T47D (cell line): Measurements from ENCODE around the gene VIT.

ENCODE experiments used
- DNase-seq, 2 experiments: peaks; one replicate each; pipeline versions ENCODE4 v3.0.0 to v3.0.0-alpha.2; 2011 to 2012; ENCODE audit warnings: low read depth in 1 of 2, low spot score in 1 of 2
- JUND ChIP-seq: IDR thresholded peaks from 2 replicates; pipeline ENCODE4 v1.6.1; 2012; ENCODE audit warnings: low read depth
- in situ Hi-C: cut with HindIII; loops from 2 replicates; pipeline ENCODE4 v1.10.0; 2016; ENCODE audit warnings: low sequenced_read_pairs, low pct_unique_long_range_greater_than_20kb

The VIT gene

DNA sequence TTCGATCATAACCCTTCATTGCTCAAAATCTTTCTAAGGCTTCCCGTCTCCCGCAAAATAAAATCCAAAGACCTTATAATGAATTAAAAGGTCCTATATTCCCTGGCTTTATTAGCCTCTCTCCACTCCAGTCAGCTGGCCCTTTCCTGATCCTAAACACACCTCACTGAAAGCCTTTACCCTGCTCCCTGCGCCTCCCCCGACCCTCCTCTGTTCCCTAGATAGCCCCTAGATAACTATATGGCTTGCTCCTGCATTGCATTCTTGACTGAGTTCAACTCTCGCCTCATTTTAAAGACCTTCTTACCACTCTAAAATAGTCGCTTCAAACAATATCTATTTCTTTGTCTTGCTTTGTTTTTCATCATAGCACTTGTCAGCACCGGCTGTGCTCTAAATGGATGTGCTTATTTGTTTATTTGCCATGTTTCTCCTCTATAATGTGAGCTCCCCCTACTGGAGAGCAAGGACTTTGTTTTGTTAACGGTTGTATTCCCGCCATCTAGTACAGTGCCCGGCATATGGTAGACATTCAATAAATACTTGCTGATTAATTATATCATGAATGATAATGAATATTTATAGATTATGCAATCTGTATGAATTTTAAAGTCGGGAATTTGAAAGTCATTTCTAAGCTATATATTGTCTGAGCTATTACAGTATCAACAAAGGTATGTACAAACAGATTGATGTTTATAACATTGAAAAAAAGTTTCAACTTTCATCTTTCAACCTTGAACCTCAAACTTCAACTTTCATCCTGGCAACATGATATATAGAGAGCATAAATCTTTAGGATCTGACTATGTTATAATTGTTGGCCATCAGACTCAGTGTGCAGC lies 32.4 kb upstream of the VIT start:
- peak in 1 of 2 experiments; percentile 78 for DNase-seq
- in situ Hi-C loops, result no loop called here

DNA sequence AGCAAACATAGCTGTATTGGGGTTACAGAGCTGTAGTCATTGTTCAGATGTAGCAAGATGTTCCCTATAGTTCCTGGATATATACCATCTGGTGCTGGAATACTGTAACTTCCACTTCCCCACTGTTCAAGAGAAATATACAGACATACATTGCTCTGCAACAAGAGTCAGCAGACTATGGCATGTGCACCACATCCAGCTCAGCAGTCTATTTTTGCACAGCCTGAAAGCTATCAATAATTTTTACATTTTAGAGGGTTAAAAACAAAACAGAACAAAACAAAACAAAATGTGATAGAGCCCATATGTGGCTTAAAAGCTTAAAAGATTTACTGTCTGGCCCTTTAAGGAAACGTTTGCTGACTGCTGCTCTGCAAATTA lies 31.8 kb upstream of the VIT start:
- no peak for DNase-seq
- no peak for TF ChIP-seq JUND
- in situ Hi-C loops, result no loop called here

More for the DNA sequence above, 32.4 kb upstream of the VIT start:
- TF ChIP-seq JUND, result no peak

DNA sequence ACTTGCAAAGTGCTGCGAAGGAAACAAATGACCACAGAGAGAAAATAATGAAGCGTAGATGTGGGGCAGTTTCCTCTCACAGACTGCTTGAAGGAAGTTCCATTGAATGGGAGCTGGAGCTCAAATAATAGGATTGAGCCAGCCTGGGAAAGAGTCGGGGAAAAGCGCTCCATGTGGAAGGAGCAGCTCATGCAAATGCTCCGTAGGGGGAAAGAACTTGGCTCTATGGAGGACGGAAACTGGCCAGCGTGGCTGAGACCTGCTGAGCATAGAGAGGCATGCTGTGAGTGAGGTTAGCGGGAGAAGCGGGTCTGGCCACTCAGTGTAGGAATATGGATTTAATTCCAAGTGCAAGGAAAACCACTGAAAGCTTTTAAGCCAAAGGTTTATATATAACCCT lies 28.6 kb upstream of the VIT start:
- TF ChIP-seq JUND, result no peak
- in situ Hi-C loops, result no loop called here
- DNase-seq, result no peak

DNA sequence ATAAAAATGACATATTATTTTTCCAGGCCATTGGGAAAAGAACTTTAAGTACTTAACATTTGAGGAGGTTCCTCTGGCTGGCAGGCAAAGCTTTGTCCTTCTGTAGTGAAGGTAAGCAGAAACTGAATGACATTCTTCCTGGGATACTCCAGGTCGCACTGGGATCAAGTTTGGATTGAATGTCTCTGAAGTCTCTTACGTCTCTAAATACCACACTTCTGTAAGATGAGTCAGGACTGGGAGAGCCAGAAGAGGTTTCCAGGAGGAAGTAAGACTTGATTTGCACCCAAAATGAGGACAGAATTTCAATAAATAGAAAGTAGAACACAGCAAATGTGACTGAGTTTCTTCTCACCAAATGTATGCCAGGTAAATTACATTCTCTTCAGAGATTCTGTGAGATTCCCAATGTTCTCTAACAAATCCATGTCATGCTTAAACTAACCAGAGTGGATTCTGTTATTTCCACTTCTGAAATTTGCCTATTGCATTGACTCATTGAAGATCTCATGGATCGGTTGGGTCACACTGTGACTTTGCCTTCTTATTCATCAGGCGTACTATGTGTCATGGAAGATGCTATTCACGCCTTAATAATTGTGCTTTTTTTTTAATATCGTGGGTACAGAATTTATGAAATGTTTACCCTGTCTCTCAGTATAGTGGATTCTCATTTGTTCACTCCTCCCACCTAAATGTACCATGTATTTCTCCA lies 25.5 kb upstream of the VIT start:
- no peak for TF ChIP-seq JUND
- in situ Hi-C loops, result no loop called here
- no peak for DNase-seq

DNA sequence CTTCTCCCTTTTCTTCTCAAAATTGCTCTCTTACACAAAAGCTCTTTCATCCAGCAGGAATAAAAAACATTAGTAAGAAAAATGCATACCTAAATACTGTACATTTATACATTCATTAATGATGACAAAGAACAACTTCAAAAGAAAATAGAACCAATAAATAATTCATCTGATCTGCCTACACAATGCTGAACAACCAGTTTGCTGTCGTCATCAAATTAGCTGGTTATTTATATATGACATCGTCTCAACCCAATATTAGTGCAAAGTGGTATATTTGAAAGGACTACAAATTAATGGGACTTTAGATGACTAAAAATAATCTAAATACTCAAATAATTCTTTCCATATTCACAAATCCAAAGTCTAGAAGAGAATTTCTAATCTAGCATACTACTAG lies 24.8 kb upstream of the VIT start:
- no peak for DNase-seq
- TF ChIP-seq JUND, result no peak
- in situ Hi-C loops, result no loop called here

DNA sequence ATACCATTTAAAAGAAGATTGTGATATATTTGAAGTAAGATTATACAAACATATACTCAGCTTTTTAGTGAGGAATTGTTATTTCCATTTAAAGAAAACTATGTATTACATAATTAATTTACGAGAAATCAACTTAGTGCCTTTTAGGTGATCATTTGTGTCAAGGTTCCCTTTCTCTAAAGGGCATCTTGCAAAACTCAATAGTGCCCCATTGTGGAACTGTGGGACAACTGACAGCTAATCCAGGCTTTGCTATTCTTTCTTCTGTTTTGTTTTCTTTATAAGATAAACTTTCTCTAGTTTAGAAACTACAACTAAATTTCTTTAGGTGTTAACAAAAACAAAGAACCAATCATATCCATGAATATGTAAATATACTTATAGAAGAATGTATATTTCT lies 24.3 kb upstream of the VIT start:
- no peak for TF ChIP-seq JUND
- DNase-seq, result peak in 1 of 2 experiments; percentile 54
- in situ Hi-C loops, result no loop called here

DNA sequence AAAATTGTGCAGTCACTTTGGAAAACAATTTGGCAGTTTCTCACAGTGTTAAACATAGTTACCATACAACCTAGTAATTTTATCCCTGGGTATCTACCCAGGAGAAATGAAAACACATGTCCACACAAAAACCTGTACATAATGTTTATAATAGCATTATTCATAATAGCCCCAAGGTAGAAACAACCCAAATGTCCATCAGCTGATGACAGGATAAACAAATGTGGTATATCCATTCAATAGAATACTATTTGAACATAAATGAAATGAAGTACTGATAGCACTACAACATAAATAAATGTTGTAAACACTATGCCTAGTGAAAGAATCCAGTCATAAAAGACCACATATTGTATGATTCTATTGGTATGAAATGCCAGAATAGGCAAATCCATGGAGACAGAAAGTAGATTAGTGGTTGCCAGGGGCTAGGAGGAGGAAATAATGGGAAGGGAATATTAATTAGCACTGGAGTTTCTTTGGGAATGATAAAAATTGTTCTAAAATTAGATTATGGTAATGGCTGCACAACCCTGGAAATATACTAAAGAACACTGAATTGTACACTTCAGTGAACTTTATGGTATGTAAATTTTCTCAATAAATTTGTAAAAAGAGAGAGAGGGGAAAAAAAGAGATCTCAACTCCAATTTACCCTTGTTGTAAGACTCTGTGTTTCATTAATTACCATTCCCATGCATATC lies 20.8 kb upstream of the VIT start:
- in situ Hi-C loops, result no loop called here

DNA sequence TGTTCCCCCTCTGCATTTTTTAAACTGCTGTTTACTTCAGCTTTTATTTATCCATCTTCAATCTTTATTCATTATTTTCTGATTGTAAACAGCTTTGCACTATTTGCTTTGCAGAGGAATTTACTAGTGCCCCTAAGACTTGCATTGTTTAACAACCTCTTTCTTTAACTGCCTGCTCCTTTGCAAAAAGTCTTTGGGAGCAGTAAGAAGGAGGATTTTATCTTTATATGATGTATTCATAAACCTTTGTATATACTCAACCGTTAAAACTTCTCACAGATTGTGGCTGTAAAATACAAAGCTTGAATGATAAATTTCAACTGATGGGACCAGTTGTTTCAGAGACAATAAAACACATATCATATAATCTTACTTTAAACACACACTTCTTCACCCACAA lies 20.1 kb upstream of the VIT start:
- no peak for TF ChIP-seq JUND
- peak in 1 of 2 experiments; percentile 33 for DNase-seq
- in situ Hi-C loops, result no loop called here

More for the DNA sequence above, 20.8 kb upstream of the VIT start:
- DNase-seq, result peak in 1 of 2 experiments; percentile 73
- TF ChIP-seq JUND, result 0 out of 2 replicates have a peak, but pooled peaks have one; percentile 20

DNA sequence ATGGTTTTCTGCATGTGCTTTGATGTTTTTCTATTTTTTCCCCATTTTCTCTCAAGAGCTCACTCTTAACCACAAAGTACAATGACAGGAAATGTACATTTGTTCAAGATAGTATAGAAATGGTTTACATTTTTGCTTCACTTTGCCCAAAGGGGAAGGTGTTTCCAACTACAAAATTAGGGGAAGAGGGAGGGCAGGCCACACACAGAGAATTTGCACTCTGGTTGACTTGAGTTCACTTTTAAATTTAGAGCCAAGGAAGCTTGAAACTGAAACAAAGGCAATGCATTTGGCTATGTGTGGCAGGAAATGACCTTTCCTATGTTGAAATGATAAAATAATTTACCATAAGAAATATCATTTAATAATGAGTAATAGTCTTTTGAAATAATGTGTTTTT lies 19.1 kb upstream of the VIT start:
- DNase-seq, result no peak
- TF ChIP-seq JUND, result no peak
- in situ Hi-C loops, result no loop called here

DNA sequence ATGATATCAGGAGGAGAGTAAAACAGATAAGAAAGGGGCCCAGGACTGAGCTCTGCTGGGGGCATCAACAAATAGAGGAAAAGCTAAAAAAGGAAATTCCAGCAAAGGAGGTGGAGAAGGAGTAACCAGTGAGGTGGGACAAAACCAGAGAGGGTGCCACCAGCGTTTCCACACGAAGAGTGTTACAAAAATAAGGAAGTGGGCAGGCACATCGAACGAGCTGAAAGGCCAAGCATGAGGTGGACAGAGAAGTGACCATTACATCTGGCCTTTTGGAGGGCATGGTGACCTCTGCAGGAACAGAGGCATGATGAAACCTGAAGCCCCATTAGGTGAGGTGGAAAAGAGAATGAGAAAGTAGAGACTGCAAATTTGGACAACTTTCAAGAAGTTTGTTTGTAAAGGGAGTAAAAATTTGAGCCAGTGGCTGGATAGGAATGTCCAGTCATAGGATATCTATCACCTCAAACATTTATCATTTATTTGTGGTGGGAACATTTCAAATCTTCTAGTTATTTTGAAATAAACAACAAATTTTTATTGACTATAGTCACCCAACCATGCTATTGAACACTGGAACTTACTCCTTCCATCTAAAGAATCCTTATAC lies 18.4 kb upstream of the VIT start:
- no peak for DNase-seq
- in situ Hi-C loops, result no loop called here
- TF ChIP-seq JUND, result no peak

DNA sequence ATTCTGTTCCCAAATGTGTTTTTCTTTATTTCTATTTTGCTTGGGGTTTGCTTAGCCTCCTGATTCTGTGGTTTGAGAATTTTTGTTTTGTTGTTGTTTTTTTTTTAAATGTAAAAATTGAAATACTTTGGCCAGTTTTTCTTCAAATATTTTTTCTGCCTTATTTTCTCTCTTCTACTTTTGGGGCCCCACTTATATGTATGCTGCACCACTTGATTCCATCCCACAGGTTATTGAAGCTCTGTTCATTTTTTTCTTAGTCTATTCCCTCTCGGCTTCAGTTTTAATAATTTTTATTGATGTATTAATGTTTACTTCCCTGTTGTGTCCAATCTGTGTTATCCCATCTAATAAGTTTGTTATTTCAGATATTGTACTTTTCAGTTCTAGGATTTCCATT lies 17.7 kb upstream of the VIT start:
- in situ Hi-C loops, result no loop called here
- no peak for DNase-seq
- no peak for TF ChIP-seq JUND

DNA sequence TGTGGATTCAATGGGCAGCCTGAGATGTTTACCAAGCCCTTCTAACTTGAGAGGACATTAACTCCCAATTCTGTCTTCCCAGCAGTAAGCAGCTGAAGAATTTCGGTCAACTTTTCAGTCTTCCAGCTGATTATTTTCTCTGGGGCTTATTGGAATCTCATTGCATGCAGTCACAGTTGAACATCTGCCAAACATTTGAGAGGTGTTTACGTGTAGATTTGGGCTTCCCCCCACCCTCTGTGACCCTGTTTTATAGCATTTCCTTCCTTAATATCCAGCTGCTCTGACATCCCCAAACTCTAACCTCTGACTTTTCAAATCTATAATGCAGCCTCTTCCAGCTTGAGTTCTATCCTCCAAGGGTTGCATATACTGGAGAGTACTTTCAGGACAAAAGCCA lies 16.5 kb upstream of the VIT start:
- no peak for DNase-seq
- TF ChIP-seq JUND, result no peak
- in situ Hi-C loops, result no loop called here

DNA sequence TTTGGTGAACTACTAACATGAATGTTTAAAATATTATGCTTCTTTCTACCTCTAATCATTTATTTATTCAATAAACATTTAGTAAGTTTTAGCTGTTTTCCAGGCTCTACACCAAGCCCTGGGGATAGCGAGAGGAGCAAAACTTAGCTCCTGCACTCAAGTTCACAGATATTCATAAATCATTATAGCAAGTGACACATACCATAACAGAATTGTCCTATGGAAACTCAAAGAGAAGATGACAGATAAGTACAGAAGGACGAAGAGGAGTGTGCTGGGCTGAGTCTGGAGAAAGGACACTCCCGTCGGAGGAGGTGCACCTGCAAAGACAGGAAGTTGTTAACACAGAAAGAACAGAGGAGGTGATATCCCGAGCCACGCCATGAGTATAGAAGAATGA lies 13.9 kb upstream of the VIT start:
- no peak for TF ChIP-seq JUND
- no peak for DNase-seq
- in situ Hi-C loops, result no loop called here
